WTC11 (cell line): ENCODE measurements around the gene LPCAT1. TPM values are rescaled to one million over a fixed set of nuclear protein-coding genes. Genes with fewer than 3 reads are reported as not detected.

Experiments
- ATAC-seq: fragments of 200-7000 bp; cut with Tn5 transposase; 2 replicates; pipeline ENCODE4 v1.10.0; 2021; ENCODE audit warnings: mild to moderate bottlenecking, moderate library complexity
- CTCF ChIA-PET: fragments of 300-600 bp; sonication (Branson Sonifier 250); formaldehyde crosslinking; loops from one replicate; lab custom pipeline; 2021; ENCODE audit warnings: antibody characterized with exemption; lab: Charles Lee
- POLR2A ChIA-PET: fragments of 350-600 bp; sonication (Branson Sonifier 250); formaldehyde crosslinking; loops from one replicate; lab custom pipeline; 2021; ENCODE audit warnings: antibody characterized with exemption; lab: Charles Lee
- DNase-seq: peaks from one replicate; pipeline ENCODE4 v3.0.0; 2021; ENCODE audit warnings: low spot score
- H3K27ac Mint-ChIP-seq: 2 replicates; pipeline ENCODE4 v1.8.0; 2021; ENCODE audit warnings: mixed read lengths
- H3K27me3 Mint-ChIP-seq: 2 replicates; pipeline ENCODE4 v1.8.0; 2021; ENCODE audit warnings: low read depth, mild to moderate bottlenecking, moderate library complexity, mixed read lengths
- H3K36me3 Mint-ChIP-seq: 2 replicates; pipeline ENCODE4 v1.8.0; 2021; ENCODE audit warnings: mixed read lengths
- H3K4me1 Mint-ChIP-seq: 2 replicates; pipeline ENCODE4 v1.8.0; 2022; ENCODE audit warnings: mixed read lengths
- H3K4me3 Mint-ChIP-seq: 2 replicates; pipeline ENCODE4 v1.8.0; 2021; ENCODE audit warnings: mild to moderate bottlenecking, moderate library complexity, mixed read lengths
- H3K9me3 Mint-ChIP-seq: 2 replicates; pipeline ENCODE4 v1.8.0; 2021; ENCODE audit warnings: mixed read lengths
- ARID4B ChIP-seq: sonication (generic); formaldehyde crosslinking; IDR thresholded peaks from 2 replicates; pipeline ENCODE4 v1.8.0; 2023; ENCODE audit warnings: missing genetic modification reagents, mild to moderate bottlenecking, borderline replicate concordance
- CBFB ChIP-seq: sonication (generic); formaldehyde crosslinking; IDR thresholded peaks from 2 replicates; pipeline ENCODE4 v1.8.1; 2022; ENCODE audit warnings: mild to moderate bottlenecking, low read depth, missing genetic modification reagents
- CREB1 ChIP-seq: sonication (generic); formaldehyde crosslinking; IDR thresholded peaks from 2 replicates; pipeline ENCODE4 v1.8.0; 2023; ENCODE audit warnings: mild to moderate bottlenecking, missing genetic modification reagents
- ERG ChIP-seq: fragments of 250-450 bp; sonication (Bioruptor Pico); IDR thresholded peaks from 2 replicates; pipeline ENCODE4 v1.8.0; 2021; ENCODE audit warnings: mild to moderate bottlenecking
- FOXP1 ChIP-seq: sonication (generic); formaldehyde crosslinking; IDR thresholded peaks from 2 replicates; pipeline ENCODE4 v1.8.0; 2022; ENCODE audit warnings: missing genetic modification reagents, mild to moderate bottlenecking, moderate library complexity, borderline replicate concordance
- GABPB1 ChIP-seq: sonication (generic); formaldehyde crosslinking; IDR thresholded peaks from 2 replicates; pipeline ENCODE4 v1.8.1; 2023; ENCODE audit warnings: mild to moderate bottlenecking, missing genetic modification reagents
- GRHL2 ChIP-seq: fragments of 250-450 bp; sonication (Bioruptor Pico); IDR thresholded peaks from 2 replicates; pipeline ENCODE4 v1.8.0; 2022; ENCODE audit warnings: mild to moderate bottlenecking, moderate library complexity; ENCODE audit not compliant: insufficient replicate concordance, severe bottlenecking
- GTF2I ChIP-seq: fragments of 250-450 bp; sonication (Bioruptor Pico); conservative IDR thresholded peaks from 2 replicates; pipeline ENCODE4 v1.4.0; 2021; ENCODE audit warnings: mild to moderate bottlenecking
- IRF2 ChIP-seq: sonication (generic); formaldehyde crosslinking; IDR thresholded peaks from 2 replicates; pipeline ENCODE4 v1.8.0; 2022; ENCODE audit warnings: low read depth, missing genetic modification reagents, borderline replicate concordance
- MXD4 ChIP-seq: fragments of 250-450 bp; sonication (Bioruptor Pico); IDR thresholded peaks from 2 replicates; pipeline ENCODE4 v1.8.0; 2021; ENCODE audit warnings: mild to moderate bottlenecking, moderate library complexity, borderline replicate concordance
- RELA ChIP-seq: sonication (generic); formaldehyde crosslinking; IDR thresholded peaks from 2 replicates; pipeline ENCODE4 v1.8.1; 2022; ENCODE audit warnings: missing genetic modification reagents, mild to moderate bottlenecking, borderline replicate concordance
- TEAD1 ChIP-seq: sonication (generic); formaldehyde crosslinking; IDR thresholded peaks from 2 replicates; pipeline ENCODE4 v1.8.0; 2022; ENCODE audit warnings: mild to moderate bottlenecking, missing genetic modification reagents
- TP53 ChIP-seq: sonication (generic); formaldehyde crosslinking; IDR thresholded peaks from 2 replicates; pipeline ENCODE4 v1.8.1; 2023; ENCODE audit warnings: mild to moderate bottlenecking, missing genetic modification reagents
- USF1 ChIP-seq: sonication (generic); formaldehyde crosslinking; IDR thresholded peaks from 2 replicates; pipeline ENCODE4 v1.8.0; 2022; ENCODE audit warnings: mild to moderate bottlenecking, missing genetic modification reagents
- ZNF219 ChIP-seq: sonication (generic); formaldehyde crosslinking; IDR thresholded peaks from 2 replicates; pipeline ENCODE4 v1.8.0; 2023; ENCODE audit warnings: missing genetic modification reagents, mild to moderate bottlenecking, borderline replicate concordance
- ZNF396 ChIP-seq: fragments of 250-450 bp; sonication (Bioruptor Pico); IDR thresholded peaks from 2 replicates; pipeline ENCODE4 v1.8.0; 2021; ENCODE audit warnings: mild to moderate bottlenecking, moderate library complexity, borderline replicate concordance
- ZNF423 ChIP-seq: fragments of 250-450 bp; sonication (Bioruptor Pico); IDR thresholded peaks from 2 replicates; pipeline ENCODE4 v2.1.2; 2022; ENCODE audit warnings: mild to moderate bottlenecking, moderate library complexity
- ZNF671 ChIP-seq: fragments of 250-450 bp; sonication (Bioruptor Pico); IDR thresholded peaks from 2 replicates; pipeline ENCODE4 v1.8.0; 2021; ENCODE audit warnings: mild to moderate bottlenecking
- total RNA-seq: library from RNA; stranded (reverse); gene quantifications from 3 replicates; pipeline ENCODE4 v1.2.3, GENCODE V29; 2021
- TF ChIP-seq, protein P1 (sequence below): sonication (generic); formaldehyde crosslinking; IDR thresholded peaks from 2 replicates; pipeline ENCODE4 v1.8.1; 2023; ENCODE audit warnings: mild to moderate bottlenecking, missing genetic modification reagents, moderate library complexity
- TF ChIP-seq, protein P2 (sequence below): sonication (generic); formaldehyde crosslinking; IDR thresholded peaks from 2 replicates; pipeline ENCODE4 v1.8.1; 2023; ENCODE audit warnings: mild to moderate bottlenecking, missing genetic modification reagents, moderate library complexity

LPCAT1 gene
- total RNA-seq, 1 experiment from 2014 or later = 206 TPM

DNA sequence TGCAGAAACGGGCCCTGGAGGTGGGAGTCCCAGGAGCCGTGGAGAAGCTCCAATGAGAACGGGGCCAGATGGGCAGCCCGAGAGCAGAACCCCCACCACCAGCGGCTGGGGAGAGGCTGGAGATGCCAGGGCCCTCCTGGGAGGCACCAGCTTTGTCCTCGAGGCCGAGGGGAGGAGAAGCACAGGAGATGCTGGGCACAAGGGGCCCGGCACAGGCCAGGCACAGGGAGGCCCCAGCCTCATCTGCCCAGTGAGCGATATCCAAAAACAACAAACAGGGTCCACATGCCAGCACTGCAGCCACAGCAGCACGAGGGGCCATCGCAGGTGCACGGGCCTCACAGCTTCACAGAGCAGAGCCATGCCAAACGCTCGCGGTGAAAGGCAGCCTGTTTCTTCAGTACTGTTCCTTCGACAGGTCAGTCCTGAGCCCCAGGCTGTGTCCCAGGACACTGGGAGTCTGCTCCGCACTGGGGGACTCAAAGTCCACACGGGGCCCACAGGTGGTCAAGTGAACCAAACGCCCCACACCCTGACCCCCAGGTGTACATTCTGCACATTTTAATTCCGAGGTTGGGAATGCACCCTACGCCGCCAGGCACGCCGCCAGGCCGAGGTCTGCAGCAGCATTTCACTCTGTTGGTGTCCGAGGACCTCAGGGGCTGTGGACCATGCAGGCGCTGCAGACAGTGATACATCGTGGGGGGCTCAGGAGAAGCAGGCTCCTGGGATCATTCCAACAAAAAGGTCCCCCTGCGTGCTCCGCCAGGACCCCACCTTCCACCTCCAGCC lies 9.5 kb downstream of the LPCAT1 start:
- TF ChIP-seq ARID4B (no peak), RELA (CRISPR knock-in tag) (0 out of 2 replicates have a peak, but pooled peaks have one; percentile 24)
- Mint-ChIP-seq H3K27me3 (no peaks in the 10 kb centered on the region), H3K27ac (peak overlapping the region; percentile 99), H3K9me3 (no peaks in the 10 kb centered on the region), H3K36me3 (peaks cover 23% of the 10 kb centered on the region), H3K4me1 (peaks cover 82% of the 10 kb centered on the region), H3K4me3 (peak overlapping the region; percentile 56)
- ATAC-seq (peak; percentile 4), DNase-seq (peak; percentile 39)
- POLR2A ChIA-PET = interaction anchor here (1.9 kb wide), 1 partner anchor 10 kb away, joined by 6 read pairs; the partner anchor contains the start of gene LPCAT1
- CTCF ChIA-PET = interaction anchor here (0.9 to 2.4 kb wide), 8 partner anchors 10 to 131 kb away, joined by 3 to 9 read pairs (median 4); partner anchors contain the start of gene LPCAT1

GRCh38 chr5:1513326-1514026 lies 10.3 kb downstream of the LPCAT1 start:
- Mint-ChIP-seq H3K36me3 (peaks cover 17% of the 10 kb centered on the region), H3K4me3 (peak overlapping the region; percentile 27), H3K4me1 (peaks cover 74% of the 10 kb centered on the region)
- DNase-seq = peak; percentile 9
- TF ChIP-seq, protein P1, sequence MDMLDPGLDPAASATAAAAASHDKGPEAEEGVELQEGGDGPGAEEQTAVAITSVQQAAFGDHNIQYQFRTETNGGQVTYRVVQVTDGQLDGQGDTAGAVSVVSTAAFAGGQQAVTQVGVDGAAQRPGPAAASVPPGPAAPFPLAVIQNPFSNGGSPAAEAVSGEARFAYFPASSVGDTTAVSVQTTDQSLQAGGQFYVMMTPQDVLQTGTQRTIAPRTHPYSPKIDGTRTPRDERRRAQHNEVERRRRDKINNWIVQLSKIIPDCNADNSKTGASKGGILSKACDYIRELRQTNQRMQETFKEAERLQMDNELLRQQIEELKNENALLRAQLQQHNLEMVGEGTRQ (CRISPR knock-in tag) = no peak
- TF ChIP-seq CBFB (CRISPR knock-in tag) = no peak
- TF ChIP-seq, protein P2, sequence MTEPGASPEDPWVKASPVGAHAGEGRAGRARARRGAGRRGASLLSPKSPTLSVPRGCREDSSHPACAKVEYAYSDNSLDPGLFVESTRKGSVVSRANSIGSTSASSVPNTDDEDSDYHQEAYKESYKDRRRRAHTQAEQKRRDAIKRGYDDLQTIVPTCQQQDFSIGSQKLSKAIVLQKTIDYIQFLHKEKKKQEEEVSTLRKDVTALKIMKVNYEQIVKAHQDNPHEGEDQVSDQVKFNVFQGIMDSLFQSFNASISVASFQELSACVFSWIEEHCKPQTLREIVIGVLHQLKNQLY = no peak
- TF ChIP-seq TEAD1 (CRISPR knock-in tag) = no peak
- TF ChIP-seq ZNF423 = no peak
- no peak for TF ChIP-seq GTF2I (CRISPR knock-in tag)
- no peak for TF ChIP-seq ZNF671 (CRISPR knock-in tag)
- no peak for TF ChIP-seq ZNF219
- TF ChIP-seq, all 79 proteins: peak for 0
- H3K27ac Mint-ChIP-seq = peak overlapping the region; percentile 99
- H3K9me3 Mint-ChIP-seq = no peaks in the 10 kb centered on the region
- ATAC-seq = no peak
- CTCF ChIA-PET = interaction anchor here (1.4 to 1.7 kb wide), 5 partner anchors 10 to 131 kb away, joined by 4 to 7 read pairs (median 4); no protein-coding TSS in a partner anchor
- POLR2A ChIA-PET = interaction anchor here (1.9 kb wide), 1 partner anchor 10 kb away, joined by 6 read pairs; the partner anchor contains the start of gene LPCAT1
- H3K27me3 Mint-ChIP-seq = no peaks in the 10 kb centered on the region

DNA sequence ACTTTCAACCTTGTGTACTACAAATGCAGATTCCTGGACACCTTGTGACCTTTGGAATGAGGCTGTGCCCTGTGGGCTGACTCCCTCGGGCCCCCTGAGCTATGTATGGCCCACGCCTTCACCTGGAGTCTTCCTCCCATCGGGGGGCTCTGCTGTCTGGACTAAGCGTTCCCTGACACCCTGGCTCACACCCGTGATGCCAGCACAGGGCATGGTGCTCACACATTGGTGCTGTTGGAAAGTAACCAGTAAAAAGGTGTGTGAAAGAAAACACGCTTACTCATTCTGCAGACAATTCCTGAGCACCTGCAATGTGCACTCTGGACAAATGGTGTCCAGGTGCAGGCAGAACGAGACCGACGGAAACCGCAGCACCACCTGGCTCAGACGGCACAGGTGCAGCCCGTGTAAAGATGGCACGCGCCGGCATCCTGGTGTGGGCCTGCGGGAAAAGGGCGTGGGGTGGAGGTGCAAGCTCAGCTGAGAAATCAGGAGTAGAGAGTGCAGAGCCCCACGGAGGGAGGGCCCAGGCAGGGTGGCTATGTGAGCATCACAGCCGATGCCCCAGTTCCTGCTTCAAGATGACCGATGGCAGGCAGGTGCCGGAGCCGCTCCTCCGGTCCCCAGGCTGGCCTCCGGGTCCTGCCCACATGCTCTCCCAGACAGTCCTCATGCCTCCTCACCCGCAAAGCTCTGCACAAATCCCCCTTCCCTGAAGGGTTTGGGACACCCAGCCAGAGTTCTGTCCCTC lies 11.0 kb downstream of the LPCAT1 start:
- no peak for ATAC-seq
- DNase-seq = peak; percentile 3
- peak overlapping the region; percentile 99 for H3K27ac Mint-ChIP-seq
- H3K36me3 Mint-ChIP-seq = peaks cover 17% of the 10 kb centered on the region
- H3K4me3 Mint-ChIP-seq = 0 out of 2 replicates have a peak overlapping the region, but pooled peaks have one; percentile 25
- peaks cover 75% of the 10 kb centered on the region for H3K4me1 Mint-ChIP-seq
- no peaks in the 10 kb centered on the region for H3K27me3 Mint-ChIP-seq
- H3K9me3 Mint-ChIP-seq = no peaks in the 10 kb centered on the region
- ChIA-PET CTCF (interaction anchor here (0.7 to 2.0 kb wide), 8 partner anchors 9 to 132 kb away, joined by 3 to 14 read pairs (median 5); partner anchors contain the start of gene LPCAT1), POLR2A (interaction anchor here (0.5 to 1.4 kb wide), 2 partner anchors 9 to 165 kb away, joined by 4 to 7 read pairs; no protein-coding TSS in a partner anchor)
- TF ChIP-seq ZNF396 (CRISPR knock-in tag) (no peak), TP53 (CRISPR knock-in tag) (no peak), CREB1 (CRISPR knock-in tag) (no peak), IRF2 (CRISPR knock-in tag) (no peak), TEAD1 (CRISPR knock-in tag) (no peak), GRHL2 (CRISPR knock-in tag) (no peak), USF1 (CRISPR knock-in tag) (no peak), FOXP1 (CRISPR knock-in tag) (no peak), MXD4 (CRISPR knock-in tag) (no peak), ERG (CRISPR knock-in tag) (no peak), GABPB1 (CRISPR knock-in tag) (no peak)
